Measurements from ENCODE around the gene SLC15A1. TPM values are rescaled to one million over a fixed set of nuclear protein-coding genes. Genes with fewer than 3 reads are reported as not detected.

Gene SLC15A1
- total RNA-seq, 2 donors from 2014 or later = not detected

- DNase-seq (ENCODE audit: low spot score) = no peak
- no peaks in the 10 kb centered on the region for H3K27me3 ChIP-seq
- no peaks in the 10 kb centered on the region for H3K36me3 ChIP-seq
- TF ChIP-seq CTCF (IDR thresholded peaks at IDR 0.05) = no peak
- H3K9me3 ChIP-seq = no peaks in the 10 kb centered on the region
- H3K4me1 ChIP-seq = no peaks in the 10 kb centered on the region
- H3K27ac ChIP-seq = no peak overlapping the region
- H3K4me3 ChIP-seq = no peak overlapping the region
Observed at GRCh38 chr13:98656223-98656622, 96.2 kb downstream of the SLC15A1 start.

GRCh38 chr13:98653463-98653985, 98.9 kb downstream of the SLC15A1 start:
- peak; percentile 83 for DNase-seq (ENCODE audit: low spot score)
- TF ChIP-seq CTCF (IDR thresholded peaks at IDR 0.05) = peak; percentile 75 to 95
- H3K36me3 ChIP-seq = no peaks in the 10 kb centered on the region
- H3K4me3 ChIP-seq = no peak overlapping the region
- H3K9me3 ChIP-seq = no peaks in the 10 kb centered on the region
- H3K4me1 ChIP-seq = no peaks in the 10 kb centered on the region
- no peak overlapping the region for H3K27ac ChIP-seq
- H3K27me3 ChIP-seq = no peaks in the 10 kb centered on the region

GRCh38 chr13:98652721-98653462, 99.6 kb downstream of the SLC15A1 start:
- no peaks in the 10 kb centered on the region for H3K27me3 ChIP-seq
- no peak overlapping the region for H3K4me3 ChIP-seq
- H3K36me3 ChIP-seq = no peaks in the 10 kb centered on the region
- H3K4me1 ChIP-seq = no peaks in the 10 kb centered on the region
- H3K27ac ChIP-seq = no peak overlapping the region
- no peak for DNase-seq (ENCODE audit: low spot score)
- H3K9me3 ChIP-seq = no peaks in the 10 kb centered on the region
- TF ChIP-seq CTCF (IDR thresholded peaks at IDR 0.05) = no peak

GRCh38 chr13:98652276-98652675, 100.2 kb downstream of the SLC15A1 start:
- Histone ChIP-seq H3K4me3 (no peak overlapping the region), H3K27me3 (no peaks in the 10 kb centered on the region), H3K27ac (no peak overlapping the region), H3K36me3 (no peaks in the 10 kb centered on the region), H3K4me1 (no peaks in the 10 kb centered on the region), H3K9me3 (no peaks in the 10 kb centered on the region)
- no peak for DNase-seq (ENCODE audit: low spot score)
- no peak for TF ChIP-seq CTCF (IDR thresholded peaks at IDR 0.05)

- H3K27ac ChIP-seq = no peak overlapping the region
- H3K4me1 ChIP-seq = no peaks in the 10 kb centered on the region
- no peak for DNase-seq (ENCODE audit: low spot score)
- H3K9me3 ChIP-seq = no peaks in the 10 kb centered on the region
- H3K27me3 ChIP-seq = no peaks in the 10 kb centered on the region
- no peak overlapping the region for H3K4me3 ChIP-seq
- no peaks in the 10 kb centered on the region for H3K36me3 ChIP-seq
- TF ChIP-seq CTCF (IDR thresholded peaks at IDR 0.05) = no peak
Observed at GRCh38 chr13:98651744-98652143, 100.7 kb downstream of the SLC15A1 start.
